ENCODE measurements around the gene IP6K1. TPM values are rescaled to one million over a fixed set of nuclear protein-coding genes. Genes with fewer than 3 reads are reported as not detected.
"Not testable (repeated sequence)": the region's sequence is repeated elsewhere in the genome, so short reads cannot be mapped to it uniquely, and the experiment has no call there.

Gene IP6K1
- polyA plus RNA-seq, 1 donor = 22.6 TPM

- DNase-seq (ENCODE audit: low read depth) = no peak
These were observed 16.9 kb downstream of the IP6K1 start for GRCh38 chr3:49769286-49769915.

DNA sequence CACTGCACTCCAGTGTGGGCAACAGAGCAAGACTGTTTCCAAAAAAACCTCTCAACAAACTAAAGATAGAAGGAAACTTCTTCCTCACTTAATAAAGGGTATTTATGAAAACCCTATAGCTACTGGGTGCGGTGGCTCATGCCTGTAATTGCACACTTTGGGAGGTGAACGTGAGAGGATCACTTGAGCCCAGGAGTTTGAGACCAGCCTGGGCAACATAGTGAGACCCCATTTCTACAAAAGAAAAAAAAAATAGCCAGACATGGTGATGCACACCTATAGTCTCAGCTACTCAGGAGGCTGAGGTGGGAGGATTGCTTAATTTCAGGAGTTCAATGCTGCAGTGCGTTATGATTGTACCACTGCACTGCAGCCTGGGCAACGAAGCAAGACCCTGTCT, 22.4 kb downstream of the IP6K1 start:
- no peak for DNase-seq (ENCODE audit: low read depth)

- no peak for DNase-seq (ENCODE audit: low read depth)
These were observed 24.7 kb downstream of the IP6K1 start for GRCh38 chr3:49761661-49762060.

- no peak for DNase-seq (ENCODE audit: low read depth)
These were observed 27.1 kb downstream of the IP6K1 start for GRCh38 chr3:49759226-49759625.

- DNase-seq (ENCODE audit: low read depth) = no peak
These were observed 29.1 kb downstream of the IP6K1 start for GRCh38 chr3:49757197-49757596.

GRCh38 chr3:49756036-49756435, 30.3 kb downstream of the IP6K1 start:
- DNase-seq (ENCODE audit: low read depth) = no peak

GRCh38 chr3:49754536-49754935, 31.8 kb downstream of the IP6K1 start:
- no peak for DNase-seq (ENCODE audit: low read depth)

GRCh38 chr3:49751501-49751900, 34.8 kb downstream of the IP6K1 start:
- no peak for DNase-seq (ENCODE audit: low read depth)

GRCh38 chr3:49750056-49750455, 36.3 kb downstream of the IP6K1 start:
- DNase-seq (ENCODE audit: low read depth) = no peak

- not testable (repeated sequence) for DNase-seq (ENCODE audit: low read depth)
These were observed 37.5 kb downstream of the IP6K1 start for GRCh38 chr3:49748874-49749273.

- no peak for DNase-seq (ENCODE audit: low read depth)
These were observed 38.4 kb downstream of the IP6K1 start for GRCh38 chr3:49747792-49748480.

DNA sequence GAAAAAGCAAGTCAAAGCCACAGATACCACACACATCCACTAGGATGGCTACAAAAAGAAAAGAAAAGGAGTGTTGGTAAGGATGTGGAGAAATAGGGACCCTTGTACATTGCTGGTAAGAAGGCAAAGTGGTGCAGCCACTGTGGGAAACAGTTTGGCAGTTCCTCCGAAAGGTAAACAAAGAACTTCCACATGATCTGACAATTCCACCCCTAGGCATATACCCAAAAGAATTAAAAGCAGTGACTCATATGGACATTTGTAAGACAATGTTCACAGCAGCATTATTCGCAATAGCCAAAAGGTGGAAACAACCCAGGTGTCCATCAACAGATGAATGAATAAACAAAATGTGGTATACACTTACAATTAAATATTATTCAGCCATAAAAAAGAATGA, 40.4 kb downstream of the IP6K1 start:
- DNase-seq (ENCODE audit: low read depth) = no peak

DNA sequence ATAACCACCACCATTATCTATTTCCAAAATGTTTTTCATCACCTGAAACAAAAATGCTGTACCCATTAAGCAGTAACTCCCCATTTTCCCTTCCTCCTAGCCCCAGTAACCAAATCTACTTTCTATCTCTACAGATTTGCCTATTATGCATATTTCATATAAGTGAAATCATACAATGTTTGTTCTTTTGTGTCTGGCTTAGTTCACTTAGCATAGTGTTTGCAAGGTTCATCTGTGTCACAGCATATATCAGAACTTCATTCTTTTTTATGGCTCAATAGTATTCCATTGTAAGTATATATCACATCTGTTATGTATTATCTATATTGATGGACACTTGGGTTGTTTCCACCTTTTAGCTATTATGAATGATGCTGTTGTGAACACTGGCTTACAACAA, 45.9 kb downstream of the IP6K1 start:
- no peak for DNase-seq (ENCODE audit: low read depth)

GRCh38 chr3:49738067-49738713, 48.2 kb downstream of the IP6K1 start:
- DNase-seq (ENCODE audit: low read depth) = no peak

- DNase-seq (ENCODE audit: low read depth) = no peak
These were observed 51.6 kb downstream of the IP6K1 start for GRCh38 chr3:49734752-49735151.

GRCh38 chr3:49733551-49733950, 52.8 kb downstream of the IP6K1 start:
- no peak for DNase-seq (ENCODE audit: low read depth)

GRCh38 chr3:49732597-49732996, 53.7 kb downstream of the IP6K1 start:
- no peak for DNase-seq (ENCODE audit: low read depth)

GRCh38 chr3:49729966-49730609, 56.3 kb downstream of the IP6K1 start:
- no peak for DNase-seq (ENCODE audit: low read depth)

- DNase-seq (ENCODE audit: low read depth) = no peak
These were observed 58.4 kb downstream of the IP6K1 start for GRCh38 chr3:49727924-49728361.

GRCh38 chr3:49727154-49727923, 59.0 kb downstream of the IP6K1 start:
- DNase-seq (ENCODE audit: low read depth) = no peak

- DNase-seq (ENCODE audit: low read depth) = no peak
These were observed 60.2 kb downstream of the IP6K1 start for GRCh38 chr3:49725906-49726681.
